A172 (cell line): ENCODE results near the gene AFF4. TPM values are rescaled to one million over a fixed set of nuclear protein-coding genes. Genes with fewer than 3 reads are reported as not detected.
"Not testable (repeated sequence)": the region's sequence is repeated elsewhere in the genome, so short reads cannot be mapped to it uniquely, and the experiment has no call there.

ENCODE experiments used
- DNase-seq: peaks from one replicate; pipeline ENCODE4 v3.0.0-alpha.2; 2015; ENCODE audit warnings: low spot score
- total RNA-seq: library from RNA; depleted of rRNA; stranded (reverse); fragments of >200 nt; shearing (Covaris generic); gene quantifications from 2 replicates; pipeline ENCODE4 v1.2.3, GENCODE V29; 2014

Gene AFF4
- total RNA-seq, 1 experiment from 2014 or later: 40.1 TPM

GRCh38 chr5:132953710-132954109 lies 9.7 kb downstream of the AFF4 start:
- DNase-seq: no peak

GRCh38 chr5:132952829-132953228 lies 10.6 kb downstream of the AFF4 start:
- DNase-seq: no peak

- DNase-seq: no peak
Measured at GRCh38 chr5:132951897-132952296, 11.5 kb downstream of the AFF4 start.

- no peak for DNase-seq
Measured at GRCh38 chr5:132949136-132949535, 14.3 kb downstream of the AFF4 start.

- DNase-seq: peak; percentile 35
Measured at GRCh38 chr5:132947671-132948070, 15.8 kb downstream of the AFF4 start.

- DNase-seq: not testable (repeated sequence)
Measured at GRCh38 chr5:132945315-132945714, 18.1 kb downstream of the AFF4 start.

- no peak for DNase-seq
Measured at GRCh38 chr5:132943362-132944022, 19.9 kb downstream of the AFF4 start.

GRCh38 chr5:132941331-132941730 lies 22.1 kb downstream of the AFF4 start:
- DNase-seq: no peak

- DNase-seq: no peak
Measured at GRCh38 chr5:132928062-132928407, 35.4 kb downstream of the AFF4 start.

GRCh38 chr5:132927355-132928061 lies 35.9 kb downstream of the AFF4 start:
- no peak for DNase-seq

GRCh38 chr5:132926437-132926836 lies 37.0 kb downstream of the AFF4 start:
- DNase-seq: no peak

GRCh38 chr5:132916086-132916485 lies 47.3 kb downstream of the AFF4 start:
- no peak for DNase-seq

GRCh38 chr5:132915681-132916080 lies 47.8 kb downstream of the AFF4 start:
- peak; percentile 22 for DNase-seq

GRCh38 chr5:132909702-132910101 lies 53.7 kb downstream of the AFF4 start:
- no peak for DNase-seq

GRCh38 chr5:132907161-132907560 lies 56.3 kb downstream of the AFF4 start:
- no peak for DNase-seq

GRCh38 chr5:132905938-132906337 lies 57.5 kb downstream of the AFF4 start:
- no peak for DNase-seq

- no peak for DNase-seq
Measured at GRCh38 chr5:132901730-132902129, 61.7 kb downstream of the AFF4 start.

- no peak for DNase-seq
Measured at GRCh38 chr5:132901036-132901435, 62.4 kb downstream of the AFF4 start.

GRCh38 chr5:132898094-132898493 lies 65.3 kb downstream of the AFF4 start:
- no peak for DNase-seq

GRCh38 chr5:132896685-132897084 lies 66.7 kb downstream of the AFF4 start:
- DNase-seq: no peak

GRCh38 chr5:132895719-132896305 lies 67.6 kb downstream of the AFF4 start:
- no peak for DNase-seq

- DNase-seq: no peak
Measured at GRCh38 chr5:132890817-132891216, 72.6 kb downstream of the AFF4 start.

GRCh38 chr5:132889501-132889900 lies 73.9 kb downstream of the AFF4 start:
- no peak for DNase-seq
